SK-MEL-5 (cell line): ENCODE results near the gene ZNF750. TPM values are rescaled to one million over a fixed set of nuclear protein-coding genes. Genes with fewer than 3 reads are reported as not detected.

Source experiments
- DNase-seq: peaks from one replicate; pipeline ENCODE4 v3.0.0-alpha.2; 2016; ENCODE audit warnings: low read depth, low spot score
- in situ Hi-C: cut with HindIII; loops from 2 replicates; pipeline ENCODE4 v1.10.0; 2016; ENCODE audit warnings: low sequenced_read_pairs, high pct_unique_total_duplicates, low pct_unique_long_range_greater_than_20kb
- total RNA-seq: library from RNA; depleted of rRNA; stranded (reverse); fragments of >200 nt; shearing (Covaris generic); gene quantifications from 2 replicates; pipeline ENCODE4 v1.2.3, GENCODE V29; 2014

Gene ZNF750
- total RNA-seq, 1 experiment from 2014 or later = not detected

DNA sequence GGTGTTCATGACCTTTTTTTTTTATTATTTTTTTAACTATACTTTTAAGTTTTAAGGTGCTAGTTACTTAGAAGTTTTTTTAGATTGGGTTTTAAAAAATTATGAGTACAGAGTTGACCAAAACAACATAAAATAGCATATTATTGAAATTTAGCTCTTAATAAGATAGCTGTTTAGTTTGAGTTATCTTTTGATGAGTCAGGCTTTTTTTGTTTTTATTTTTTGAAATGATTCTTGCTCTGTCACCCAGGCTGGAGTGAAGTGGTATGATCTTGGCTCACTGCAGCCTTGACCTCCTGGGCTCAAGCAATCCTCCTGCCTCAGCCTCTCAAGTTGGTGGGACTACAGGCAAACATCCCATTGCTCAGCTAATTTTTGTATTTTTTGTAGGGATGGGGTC is 13.6 kb downstream of the ZNF750 start:
- DNase-seq = no peak
- in situ Hi-C loops = no loop called here

DNA sequence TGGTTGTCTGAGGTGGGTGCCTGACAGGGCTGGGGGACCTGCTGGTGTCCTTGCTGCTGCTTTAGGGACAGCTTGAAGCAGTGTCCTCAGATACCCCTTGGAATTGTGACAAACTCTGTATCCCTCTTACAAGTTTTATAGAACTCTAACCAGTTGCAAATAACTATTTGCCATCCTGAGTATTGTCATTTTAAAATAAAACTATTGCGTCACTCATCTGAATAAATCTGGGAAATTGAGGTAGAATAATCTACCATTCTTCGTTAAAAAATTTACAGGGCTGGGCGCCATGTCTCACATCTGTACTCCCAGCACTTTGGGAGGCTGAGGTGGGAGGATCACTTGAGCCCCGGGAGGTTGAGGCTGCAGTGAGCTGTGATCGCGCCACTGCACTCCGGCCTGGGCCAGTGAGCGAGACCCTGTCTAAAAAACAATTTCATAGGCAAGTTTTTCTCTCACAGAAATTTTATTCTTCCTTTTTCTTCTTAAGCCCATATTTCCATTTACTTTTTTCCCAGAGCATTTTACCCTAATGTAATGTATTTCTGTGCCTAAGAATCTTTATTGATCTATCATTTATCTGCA is 14.2 kb downstream of the ZNF750 start:
- no peak for DNase-seq
- in situ Hi-C loops = no loop called here

DNA sequence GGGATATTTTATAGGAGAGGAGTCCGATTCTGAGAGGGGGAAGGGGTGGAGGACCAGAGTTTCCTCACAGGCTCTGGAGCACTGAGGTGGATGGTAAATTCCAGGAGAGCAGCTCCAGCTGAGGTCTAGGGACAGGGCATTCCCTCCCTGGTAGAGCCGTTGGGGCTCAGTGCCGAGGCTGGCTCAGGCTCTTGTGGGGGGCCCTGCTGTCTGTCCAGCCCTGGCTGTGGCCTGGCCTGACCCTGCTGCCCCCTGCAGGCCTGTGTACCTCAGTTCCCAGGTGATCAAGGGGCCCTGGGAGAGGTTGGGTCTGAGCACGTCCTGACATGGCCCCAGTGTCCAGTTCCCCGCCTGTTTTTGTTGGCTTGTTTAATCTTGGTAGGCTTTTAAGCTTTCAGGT is 16.8 kb downstream of the ZNF750 start:
- no peak for DNase-seq
- in situ Hi-C loops = no loop called here

DNA sequence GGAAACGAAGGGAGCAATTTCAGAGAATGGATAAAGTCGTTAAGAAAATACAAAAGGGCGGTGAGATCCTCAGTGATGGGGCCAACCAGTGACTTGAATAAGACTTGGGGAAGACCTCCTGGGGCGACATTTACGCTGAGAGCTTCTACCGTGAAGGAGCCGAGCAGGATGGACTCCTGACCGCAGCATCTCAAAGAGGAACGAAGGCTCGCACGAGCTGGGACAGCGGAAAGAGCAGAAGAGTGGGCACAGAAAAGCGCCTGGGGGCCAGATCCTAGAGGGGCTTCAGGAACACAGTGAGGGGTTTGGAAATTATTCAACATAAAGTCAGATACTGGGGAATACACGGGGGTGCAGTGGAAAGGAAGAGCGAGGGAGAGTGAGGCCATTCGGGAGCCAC is 17.5 kb downstream of the ZNF750 start:
- DNase-seq = no peak
- in situ Hi-C loops = no loop called here

DNA sequence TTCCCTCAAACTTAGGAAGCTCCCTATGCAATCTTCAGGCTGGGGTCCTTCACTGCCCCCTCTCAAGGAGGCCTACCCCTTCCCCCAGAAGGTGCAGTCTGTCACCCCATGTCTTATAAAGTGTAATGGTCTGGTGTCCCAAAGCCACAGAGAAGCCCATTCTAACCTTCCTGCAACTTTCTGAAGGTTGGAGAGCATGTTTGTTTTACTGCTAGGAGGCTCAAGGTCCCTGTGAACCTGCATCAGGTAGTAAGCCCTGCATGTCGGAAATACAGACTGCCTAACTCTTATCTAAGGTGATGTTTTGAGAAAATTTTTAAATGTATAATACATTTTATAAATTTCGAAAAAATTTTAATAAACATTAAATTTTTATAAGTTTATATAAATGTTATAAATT is 18.3 kb downstream of the ZNF750 start:
- DNase-seq = no peak
- in situ Hi-C loops = no loop called here

DNA sequence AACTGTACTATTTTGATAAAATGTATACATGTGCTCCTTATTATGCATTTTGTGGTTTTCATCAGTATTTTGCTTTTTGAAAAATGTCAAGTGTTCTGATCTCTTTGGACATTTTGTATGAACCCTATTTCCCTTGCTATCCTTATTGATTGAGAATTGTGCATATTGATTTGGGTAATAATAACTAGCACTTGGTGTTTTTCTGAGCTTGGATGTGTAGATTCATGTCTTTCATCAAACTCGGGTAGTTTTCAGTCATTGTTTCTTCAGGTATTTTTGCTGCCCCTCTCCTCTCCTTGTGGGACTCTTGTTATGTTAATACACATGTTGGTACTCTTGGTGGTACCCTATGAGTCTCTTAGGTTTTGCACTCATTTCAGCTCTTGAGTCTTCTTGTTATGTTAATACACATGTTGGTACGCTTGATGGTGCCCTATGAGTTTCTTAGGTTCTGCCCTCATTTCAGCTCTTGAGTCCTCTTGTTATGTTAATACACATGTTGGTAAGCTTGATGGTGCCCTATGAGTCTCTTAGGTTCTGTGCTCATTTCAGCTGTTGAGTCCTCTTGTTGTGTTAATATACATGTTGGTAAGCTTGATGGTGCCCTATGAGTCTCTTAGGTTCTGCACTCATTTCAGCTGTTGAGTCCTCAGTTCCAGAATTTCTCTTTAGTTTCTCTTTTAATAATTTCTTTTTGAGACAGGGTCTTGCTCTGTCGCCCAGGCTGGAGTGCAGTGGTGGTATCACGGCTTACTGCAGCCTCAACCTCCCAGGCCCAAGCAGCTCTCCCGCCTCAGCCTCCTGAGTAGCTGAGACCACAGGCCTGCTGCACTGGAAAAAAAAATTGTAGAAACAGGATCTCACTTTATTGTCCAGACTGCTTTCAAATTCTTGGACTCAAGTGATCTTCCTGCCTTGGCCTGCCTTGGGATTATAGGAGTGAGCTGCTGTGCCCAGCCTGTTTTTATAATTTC is 19.3 kb downstream of the ZNF750 start:
- no peak for DNase-seq
- in situ Hi-C loops = no loop called here

DNA sequence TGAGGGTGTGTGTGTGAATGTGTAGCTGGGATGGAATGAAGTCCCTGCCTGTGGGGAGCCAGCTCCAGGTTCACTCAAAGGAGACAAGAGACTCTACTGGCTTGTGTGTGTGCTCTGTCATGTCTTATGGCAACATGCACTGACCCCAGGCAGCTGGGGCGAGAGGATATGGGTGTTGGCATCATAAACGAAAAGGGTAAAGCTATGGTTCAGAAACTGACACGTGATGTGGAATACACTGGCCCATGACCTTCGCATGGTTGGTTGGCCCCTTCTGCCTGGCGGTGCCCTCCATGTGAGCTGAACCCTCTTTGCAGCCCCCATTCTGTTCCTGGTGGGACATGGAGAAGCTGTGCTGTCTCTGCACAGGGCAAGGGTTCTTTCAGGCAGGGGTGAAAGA is 21.9 kb downstream of the ZNF750 start:
- no peak for DNase-seq
- in situ Hi-C loops = no loop called here

DNA sequence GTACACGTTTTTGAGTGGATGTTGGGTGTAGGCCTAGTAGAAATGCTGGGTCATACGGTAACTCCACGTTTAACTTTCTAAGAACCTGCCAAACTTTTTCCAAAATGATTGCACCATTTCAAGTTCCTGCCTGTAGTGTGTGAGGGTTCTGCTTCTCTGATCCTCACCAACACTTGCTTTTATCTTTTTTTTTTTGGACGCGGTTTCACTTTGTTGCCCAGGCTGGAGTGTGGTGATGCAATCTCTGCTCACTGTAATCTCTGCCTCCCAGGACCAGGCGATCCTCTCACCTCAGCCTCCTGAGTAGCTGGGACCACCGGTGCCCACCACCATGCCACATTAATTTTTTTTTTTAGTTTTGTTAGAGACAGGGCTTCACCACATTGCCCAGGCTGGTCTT is 23.5 kb downstream of the ZNF750 start:
- DNase-seq = no peak
- in situ Hi-C loops = no loop called here

DNA sequence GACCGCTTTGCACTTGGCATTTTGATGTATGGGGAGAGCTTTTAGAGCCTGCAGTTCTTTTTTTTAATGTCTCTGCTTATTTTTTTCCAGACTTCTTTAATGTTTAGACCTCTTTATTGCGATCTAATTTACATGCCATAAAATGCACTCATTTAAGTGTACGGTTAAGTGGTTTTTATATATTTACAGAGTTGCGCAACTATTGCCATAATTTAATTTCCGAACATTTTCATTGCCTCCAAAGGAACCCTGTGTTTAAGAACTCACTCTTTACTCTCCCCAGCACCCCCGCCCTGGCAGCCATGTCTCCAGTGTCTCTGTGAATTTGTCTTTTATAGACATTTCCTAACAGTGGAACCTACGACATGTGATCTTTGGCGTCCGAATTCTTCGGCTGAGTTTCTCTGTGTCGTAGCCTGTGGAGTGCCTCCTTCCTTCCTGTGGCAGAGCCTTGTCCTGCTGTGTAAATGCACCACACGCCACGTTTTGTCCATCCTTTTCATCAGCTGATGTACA is 24.0 kb downstream of the ZNF750 start:
- no peak for DNase-seq
- in situ Hi-C loops = no loop called here

DNA sequence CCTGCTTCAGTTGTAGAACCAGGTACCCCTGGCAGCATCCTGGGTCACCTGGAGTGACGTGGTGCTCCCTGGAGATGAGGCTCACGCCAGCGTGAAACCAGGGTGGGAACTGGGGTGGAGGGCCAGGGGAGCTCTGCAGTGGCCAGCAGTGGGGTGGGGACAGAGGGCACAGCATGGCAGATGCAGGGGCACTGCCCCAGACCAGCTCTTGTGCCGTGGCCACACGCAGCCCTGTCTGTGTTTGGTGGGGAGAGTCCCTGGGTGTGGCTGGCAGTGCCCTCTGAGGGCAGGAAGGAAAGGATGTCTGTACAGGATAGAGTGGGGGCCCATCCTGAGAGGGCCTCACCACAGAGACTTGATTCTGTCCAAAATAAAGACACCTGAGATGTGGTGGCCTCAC is 24.5 kb downstream of the ZNF750 start:
- in situ Hi-C loops = no loop called here

DNA sequence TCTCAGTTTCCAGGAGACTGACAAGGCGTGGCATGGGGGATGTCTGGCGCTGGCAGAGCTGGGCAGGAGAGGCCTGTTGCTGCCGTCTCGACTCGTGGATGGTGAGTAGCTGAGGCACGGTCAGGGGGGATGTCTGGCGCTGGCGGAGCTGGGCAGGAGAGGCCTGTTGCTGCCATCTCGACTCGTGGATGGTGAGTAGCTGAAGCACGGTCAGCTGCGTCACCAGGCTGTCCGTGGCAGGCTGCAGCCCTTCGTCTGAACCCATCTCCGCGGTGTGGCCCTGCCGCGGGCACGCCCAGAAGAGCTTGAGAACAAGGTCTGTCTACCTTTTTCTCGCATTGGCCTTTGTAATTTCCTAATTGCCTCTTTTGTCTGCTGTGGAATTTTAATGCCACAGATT is 25.0 kb downstream of the ZNF750 start:
- in situ Hi-C loops = no loop called here
- DNase-seq = no peak

More for the DNA sequence above, 24.5 kb downstream of the ZNF750 start:
- no peak for DNase-seq

DNA sequence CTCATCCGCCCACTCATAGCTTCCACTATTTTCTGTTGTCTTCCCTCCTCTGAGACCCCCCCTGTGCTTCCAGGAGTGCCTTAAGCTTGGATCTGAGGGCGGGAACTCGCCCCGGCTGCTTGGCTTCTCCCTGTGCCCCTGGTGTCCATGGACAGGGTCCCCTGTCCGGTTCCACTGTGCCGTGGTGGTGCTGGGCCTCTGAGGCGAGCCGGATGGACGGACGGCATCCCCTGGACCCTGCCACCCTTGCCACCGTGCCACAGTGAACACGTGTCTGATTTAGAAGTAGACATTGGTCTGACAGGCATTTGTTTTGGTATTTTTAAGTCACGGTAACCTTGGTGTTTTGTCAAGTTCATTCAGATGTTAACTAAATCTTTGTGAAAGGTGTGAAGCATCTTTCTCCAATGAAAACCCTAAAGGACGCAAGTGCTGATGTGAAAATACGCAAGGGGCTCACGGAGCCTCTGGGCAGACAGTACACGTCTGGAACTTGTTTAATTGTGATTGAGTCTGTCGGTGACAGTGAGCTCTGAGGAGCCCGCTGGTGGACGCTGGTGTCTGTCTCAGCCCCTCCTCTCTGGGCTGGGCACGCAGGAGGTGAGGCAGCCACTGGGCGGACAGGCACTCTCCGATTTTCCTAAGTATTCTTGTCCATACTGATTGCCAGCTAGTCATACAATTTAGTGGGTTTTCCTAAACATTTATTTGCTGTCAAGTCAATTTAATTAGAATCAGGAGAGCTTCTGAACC is 26.3 kb downstream of the ZNF750 start:
- no peak for DNase-seq
- in situ Hi-C loops = no loop called here

DNA sequence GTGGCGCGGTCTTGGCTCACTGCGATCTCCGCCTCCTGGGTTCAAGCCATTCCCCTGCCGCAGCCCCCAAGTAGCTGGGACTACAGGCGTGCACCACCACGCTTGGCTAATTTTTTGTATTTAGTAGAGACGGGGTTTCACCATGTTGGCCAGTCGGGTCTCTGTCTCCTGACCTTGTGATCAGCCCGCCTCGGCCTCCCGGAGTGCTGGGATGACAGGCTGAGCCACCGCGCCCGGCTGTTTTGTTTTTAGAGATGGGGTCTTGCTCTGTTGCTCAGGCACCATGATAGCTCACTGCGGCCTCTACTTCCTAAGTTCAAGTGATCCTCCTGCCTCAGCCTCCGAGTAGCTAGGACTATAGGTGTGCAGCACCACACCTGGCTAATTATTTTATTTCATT is 27.2 kb downstream of the ZNF750 start:
- in situ Hi-C loops = no loop called here
- DNase-seq = no peak

DNA sequence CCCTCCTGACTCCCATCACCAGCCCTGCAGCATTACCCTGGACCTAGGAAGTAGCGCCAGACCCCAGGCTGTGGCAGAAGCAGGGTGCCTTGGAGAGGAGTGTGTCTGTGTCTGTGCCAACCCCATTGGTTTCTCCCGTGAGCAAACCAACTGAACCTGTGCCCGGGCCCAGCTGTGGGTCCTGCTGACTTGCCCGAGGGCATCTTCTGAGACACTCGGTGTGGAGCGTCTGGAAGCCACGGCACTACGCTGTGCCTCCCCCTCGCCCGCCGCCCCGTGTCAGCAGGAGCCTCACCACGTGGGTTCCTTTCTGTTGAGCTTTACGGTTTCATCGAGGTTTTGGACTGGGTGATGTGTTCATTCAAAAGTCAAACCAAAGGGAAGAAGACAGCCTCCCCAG is 27.8 kb downstream of the ZNF750 start:
- in situ Hi-C loops = no loop called here

DNA sequence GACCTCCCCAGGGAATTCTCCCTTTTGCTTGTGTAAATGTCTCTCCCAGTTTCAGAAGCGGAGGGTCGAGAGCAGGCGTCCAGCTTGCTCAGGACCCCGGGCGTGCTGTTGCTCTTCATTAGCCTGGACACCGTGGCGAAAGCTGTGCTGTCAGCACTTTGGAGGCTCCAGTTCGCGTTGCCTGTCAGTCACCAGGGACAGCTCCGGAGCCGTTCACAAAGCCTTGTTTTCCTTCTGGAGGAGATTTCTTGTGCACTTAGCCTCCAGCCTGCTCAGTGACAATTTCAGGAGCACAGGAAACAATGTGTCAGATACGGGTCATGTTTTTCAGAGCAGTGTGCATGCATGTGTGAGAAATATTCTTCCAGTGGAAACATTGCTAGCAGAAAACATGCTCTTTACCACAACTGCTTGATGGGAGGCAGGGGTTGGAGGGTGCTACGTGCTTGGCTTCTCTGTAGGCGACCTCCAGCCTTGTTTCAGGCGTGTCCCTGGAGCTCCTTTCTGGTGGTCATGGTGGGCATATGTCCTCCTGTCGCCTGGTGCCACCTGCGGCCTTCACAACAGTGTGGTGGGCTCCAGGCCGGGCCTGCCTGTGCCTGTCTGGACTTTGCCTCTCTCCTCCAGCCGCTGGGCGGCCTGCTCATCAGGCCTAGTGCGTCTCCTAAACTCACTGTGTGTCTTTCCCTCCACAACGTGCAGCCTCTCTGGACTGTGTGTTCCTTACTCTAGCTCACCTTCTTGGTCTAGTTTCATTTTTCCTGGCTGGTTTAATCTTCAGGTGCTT is 29.0 kb downstream of the ZNF750 start:
- in situ Hi-C loops = no loop called here
- DNase-seq = no peak

More for the DNA sequence above, 27.8 kb downstream of the ZNF750 start:
- DNase-seq = no peak

DNA sequence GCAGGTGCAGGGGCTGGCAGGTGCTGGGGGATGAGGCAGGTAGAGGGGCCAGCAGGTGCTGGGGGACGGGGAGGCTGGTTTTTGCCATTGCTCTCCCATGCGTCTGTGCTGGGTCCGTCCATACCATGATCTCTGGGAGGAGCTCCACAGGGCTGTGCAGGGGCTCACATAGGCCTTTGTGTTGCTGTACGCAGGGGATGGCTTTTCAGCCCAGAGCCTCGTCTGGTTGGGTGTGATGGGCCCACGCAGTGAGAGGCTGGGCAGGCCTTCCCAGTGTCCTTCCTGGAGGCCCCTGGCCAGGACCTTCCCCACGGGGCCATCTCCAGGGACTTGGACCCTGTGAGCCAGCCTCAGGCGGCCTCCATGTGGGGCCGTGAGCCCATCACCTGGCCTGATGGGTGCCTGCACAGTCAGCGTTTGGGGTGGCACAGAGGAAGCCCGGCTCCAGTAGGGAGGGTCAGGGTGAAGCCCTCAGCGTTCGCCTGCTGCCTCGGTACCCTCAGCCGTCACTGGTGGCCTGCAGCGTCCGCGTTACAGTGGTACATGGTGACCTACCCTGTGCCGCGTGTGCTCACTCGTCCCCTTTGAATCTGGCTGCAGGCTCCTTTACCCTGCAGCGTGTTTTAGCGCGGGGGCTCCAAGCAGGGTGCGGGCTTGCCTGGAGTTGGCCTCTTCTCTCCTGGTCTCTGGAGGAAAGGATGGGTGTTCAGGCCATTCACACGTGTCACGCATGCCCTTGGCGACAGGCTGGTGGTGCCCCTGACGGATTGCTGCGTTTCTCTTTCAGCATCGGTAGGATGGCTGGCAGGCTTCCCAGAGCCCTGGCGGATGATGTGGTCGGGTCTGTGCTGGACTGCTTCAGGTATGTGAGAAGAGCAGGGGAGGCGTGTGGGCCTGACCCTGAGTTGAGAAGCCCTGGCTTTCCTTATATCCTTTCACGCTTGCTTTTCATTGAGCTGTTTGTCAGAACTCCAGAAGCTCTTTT is 30.6 kb downstream of the ZNF750 start:
- DNase-seq = no peak
- in situ Hi-C loops = no loop called here
